K562 (cell line): Measurements from ENCODE around the gene XPO1. TPM values are rescaled to one million over a fixed set of nuclear protein-coding genes. Genes with fewer than 3 reads are reported as not detected.

Experiments
- ATAC-seq: fragments of 200-7000 bp; cut with Tn5 transposase; 3 replicates; pipeline ENCODE4 v1.9.1; 2020; ENCODE audit warnings: moderate library complexity
- BruUV-seq: library from RNA; stranded (reverse); fragments of 400-500 nt; replicated peaks from 2 replicates; lab custom pipeline; 2021; lab: Mats Ljungman, UMichigan
- CTCF ChIA-PET: fragments of 300-600 bp; formaldehyde crosslinking; extraction: SDS; loops from one replicate; lab custom pipeline; 2021; ENCODE audit warnings: low intra/inter-chr PET ratio; lab: Yijun Ruan, JAX
- POLR2A ChIA-PET: fragments of 300-600, 350-650 bp; sonication (Branson Sonifier 250); formaldehyde crosslinking; extraction: SDS; loops from one replicate; lab custom pipeline; 2021; ENCODE audit warnings: antibody characterized with exemption, inconsistent platforms; lab: Yijun Ruan, JAX
- DNase-seq, 4 experiments: peaks; one replicate each; pipeline versions ENCODE4 v3.0.0 to v3.0.0-alpha.2; 2011 to 2018; ENCODE audit warnings: low spot score in 3 of 4, mixed read lengths in 3 of 4; ENCODE audit errors: extremely low read depth in 1 of 4
- FAIRE-seq: peaks from 2 replicates; lab custom pipeline; 2011; peaks lifted over from hg19 to GRCh38; lab: Jason Lieb, UNC
- H2AFZ ChIP-seq: 2 replicates; pipeline ENCODE4 v1.6.0; 2011; ENCODE audit warnings: low read depth, low read length, control low read depth, inconsistent platforms
- H3K27ac ChIP-seq: fragments of 200-600 bp; 3 replicates; pipeline ENCODE4 v1.8.0; 2011; ENCODE audit warnings: low read depth, mild to moderate bottlenecking, control low read depth, inconsistent platforms, low read length, moderate library complexity, mixed read lengths; ENCODE audit errors: extremely low read depth
- H3K27me3 ChIP-seq, 2 experiments: fragments of 300-600 bp in 1 of 2; 2 replicates in 1 of 2; 3 replicates in 1 of 2; pipeline versions ENCODE4 v1.6.0 to v1.8.0; 2011; ENCODE audit warnings: inconsistent platforms in 2 of 2, low read length in 2 of 2, mild to moderate bottlenecking in 1 of 2, mixed read lengths in 1 of 2, moderate library complexity in 1 of 2; ENCODE audit not compliant: control insufficient read depth in 2 of 2, insufficient read depth in 2 of 2
- H3K36me3 ChIP-seq: fragments of 300-600 bp; 3 replicates; pipeline ENCODE4 v1.8.0; 2011; ENCODE audit warnings: mild to moderate bottlenecking, low read length, inconsistent platforms; ENCODE audit not compliant: control insufficient read depth, insufficient read depth
- H3K4me1 ChIP-seq, 2 experiments: fragments of 200-600 bp in 1 of 2; replicated peaks in 1 of 2; 2 replicates in 1 of 2; 3 replicates in 1 of 2; pipeline versions ENCODE4 v1.5.1 to v1.8.0; 2011; ENCODE audit warnings: inconsistent platforms in 2 of 2, low read length in 2 of 2, mild to moderate bottlenecking in 1 of 2, mixed read lengths in 1 of 2, moderate library complexity in 1 of 2; ENCODE audit not compliant: control insufficient read depth in 2 of 2, insufficient read depth in 2 of 2
- H3K4me2 ChIP-seq: 2 replicates; pipeline ENCODE4 v1.6.1; 2011; ENCODE audit warnings: low read length, control low read depth, inconsistent platforms, mixed read lengths; ENCODE audit not compliant: insufficient read depth
- H3K4me3 ChIP-seq: fragments of 200-600 bp; sonication (generic), shearing (Covaris generic); 2 replicates; pipeline ENCODE4 v1.5.1; 2016; ENCODE audit warnings: control low read depth, inconsistent platforms
- H3K79me2 ChIP-seq: fragments of 200-600 bp; 3 replicates; pipeline ENCODE4 v1.8.0; 2011; ENCODE audit warnings: low read length, inconsistent platforms; ENCODE audit not compliant: control insufficient read depth, insufficient read depth
- H3K9ac ChIP-seq, 2 experiments: 2 replicates each; pipeline versions ENCODE4 v1.6.0 to v1.6.1; 2011; ENCODE audit warnings: low read depth in 2 of 2, low read length in 2 of 2, control low read depth in 1 of 2, inconsistent platforms in 1 of 2, mild to moderate bottlenecking in 1 of 2, mixed read lengths in 1 of 2; ENCODE audit not compliant: insufficient read depth in 1 of 2
- H3K9me1 ChIP-seq: one replicate; pipeline ENCODE4 v1.6.0; 2011; ENCODE audit warnings: inconsistent platforms, mild to moderate bottlenecking, low read length, moderate library complexity; ENCODE audit not compliant: control insufficient read depth, insufficient read depth
- H3K9me3 ChIP-seq: replicated peaks from 2 replicates; pipeline ENCODE4 v1.5.1; 2011; ENCODE audit warnings: low read depth, low read length, inconsistent platforms; ENCODE audit not compliant: control insufficient read depth, insufficient read depth
- H4K20me1 ChIP-seq: replicated peaks from 2 replicates; pipeline ENCODE4 v1.6.1; 2011; ENCODE audit warnings: low read length, inconsistent platforms, mixed read lengths; ENCODE audit not compliant: control insufficient read depth, insufficient read depth
- MTA2 ChIP-seq: fragments of 450-650 bp; IDR thresholded peaks from 2 replicates; pipeline ENCODE4 v1.6.1; 2016; ENCODE audit warnings: low read depth
- POLR2AphosphoS5 ChIP-seq: IDR thresholded peaks from 2 replicates; pipeline ENCODE4 v1.6.1; 2011; ENCODE audit warnings: mild to moderate bottlenecking, low read depth, low read length, moderate library complexity; ENCODE audit not compliant: control insufficient read depth, insufficient read depth
- POLR2G ChIP-seq: fragments of 200-400 bp; formaldehyde crosslinking; IDR thresholded peaks from 2 replicates; pipeline ENCODE4 v1.6.1; 2017; ENCODE audit warnings: low read depth, mild to moderate bottlenecking, antibody characterized with exemption, low read length, moderate library complexity
- SMAD3 ChIP-seq: fragments of 450-650 bp; formaldehyde crosslinking; conservative IDR thresholded peaks from 2 replicates; pipeline ENCODE4 v1.4.0; 2020; ENCODE audit warnings: mild to moderate bottlenecking
- WGBS: fragments of 100-300 bp; shearing (Covaris generic); methylation state at CpG from one replicate; pipeline ENCODE4 v1.1.6; 2016; ENCODE audit warnings: low coverage, mixed read lengths; ENCODE audit not compliant: insufficient coverage; ENCODE audit errors: missing lambda C conversion rate; 5-methylcytosine and 5-hydroxymethylcytosine counted together
- in situ Hi-C: fragments of 300-500 bp; cut with MboI; formaldehyde crosslinking; loops from 4 replicates; pipeline ENCODE4 v1.15.0; 2018; ENCODE audit warnings: inconsistent platforms, mixed read lengths
- intact Hi-C: fragments of 100-400 bp; cut with micrococcal nuclease; formaldehyde crosslinking; loops from 2 replicates; pipeline ENCODE4 v1.14.2; 2022
- polyA plus RNA-seq, 8 experiments: library from polyadenylated mRNA; depleted of rRNA in 4 of 8; stranded (reverse) in 5 of 8; unstranded in 3 of 8; fragments of >200 nt; fragmentation: Nextera tagmentation in 2 of 8; fragmentation: Illumina TruSeq in 1 of 8; extraction: Ambion mirVana in 2 of 8; extraction: Trizol in 1 of 8; gene quantifications; 2 replicates each; pipeline versions ENCODE4 v1.2.1 to v1.2.3, GENCODE V29; 2011 to 2014; ENCODE audit warnings: inconsistent platforms in 1 of 8, missing spikeins in 1 of 8
- total RNA-seq, 7 experiments: library from RNA; depleted of rRNA in 6 of 7; stranded (reverse); fragments of >200 nt in 6 of 7; fragmentation: Illumina TruSeq in 2 of 7; extraction: Trizol in 2 of 7; gene quantifications; 2 replicates each; pipeline versions ENCODE4 v1.2.1 to v1.2.3, GENCODE V29; 2011 to 2021; ENCODE audit warnings: low replicate concordance in 1 of 7

XPO1 gene
- total and polyA plus RNA-seq, 9 of the 15 experiments (the other 6 are each of a cell fraction or from before 2014, with no cell fraction given): 86.2 to 307 (median 216) TPM

DNA sequence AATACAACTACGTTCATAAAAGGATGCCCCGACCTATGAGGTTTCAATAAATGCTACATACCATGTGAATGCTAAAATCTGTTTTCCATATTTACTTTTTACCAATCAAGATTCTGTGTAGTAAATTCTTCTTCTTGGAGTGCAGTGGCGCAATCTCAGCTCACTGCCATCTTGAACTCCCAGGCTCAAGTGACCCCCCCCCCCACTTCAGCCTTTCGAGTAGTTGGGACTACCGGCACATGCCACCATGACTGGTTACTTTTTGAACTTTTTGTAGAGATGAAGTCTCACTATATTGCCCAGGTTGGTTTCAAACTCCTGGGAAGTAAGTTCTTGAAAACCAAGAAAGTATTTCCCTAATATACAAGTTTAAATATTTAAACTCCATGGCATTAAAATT, 52.9 kb downstream of the XPO1 start (continued):
- TF ChIP-seq SMAD3: no peak

DNA sequence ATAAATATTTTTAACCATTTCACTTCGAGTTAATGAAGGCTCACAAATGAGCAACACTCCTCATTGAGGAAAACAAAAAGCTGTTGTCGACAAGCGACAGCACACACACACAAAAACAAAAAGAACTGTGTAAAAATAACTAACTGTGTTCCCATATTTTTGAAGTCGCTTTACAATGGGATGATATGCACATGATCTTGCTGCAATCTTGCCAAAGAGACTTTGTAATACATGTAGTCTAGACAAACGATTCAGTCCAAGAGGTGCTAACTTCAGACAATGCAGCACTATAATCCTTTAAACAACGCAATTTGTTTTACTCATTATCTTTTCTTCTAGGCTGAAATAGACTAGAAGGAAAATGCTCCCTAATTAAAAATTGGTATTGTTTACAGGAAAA, 60.1 kb downstream of the XPO1 start:
- TF ChIP-seq POLR2G (0 out of 2 replicates have a peak, but pooled peaks have one; percentile 18), MTA2 (no peak), POLR2AphosphoS5 (peak; percentile 22; the same call in 1 of the 2 replicates)

More for the DNA sequence above, 60.1 kb downstream of the XPO1 start:
- H3K4me1 ChIP-seq: no peaks in the 10 kb centered on the region
- H3K36me3 ChIP-seq: peaks cover 66% of the 10 kb centered on the region
- no peak overlapping the region for H3K4me2 ChIP-seq
- H3K4me3 ChIP-seq: no peak overlapping the region
- in situ Hi-C loops: no loop called here
- peaks cover 7% of the 10 kb centered on the region; the same call in 2 of the 3 replicates for H3K79me2 ChIP-seq
- H3K9me3 ChIP-seq: no peaks in the 10 kb centered on the region
- FAIRE-seq (no peak), ATAC-seq (no peak), DNase-seq (no peak)
- H3K9me1 ChIP-seq: no peaks in the 10 kb centered on the region
- no peaks in the 10 kb centered on the region for H3K27me3 ChIP-seq
- WGBS: 86% methylated on average over 6 of the region's 6 CpGs
- no peak overlapping the region for H3K9ac ChIP-seq
- no peak overlapping the region for H3K27ac ChIP-seq
- intact Hi-C loops: loop anchor here (10.0 kb wide), 1 partner anchor 343 kb away; no protein-coding TSS in a partner anchor
- ChIA-PET POLR2A (no interaction called here), CTCF (no interaction called here)
- no peak overlapping the region for H2AFZ ChIP-seq
- TSS peak; percentile 74 for BruUV-seq
- no peaks in the 10 kb centered on the region; the same call in 1 of the 2 replicates for H4K20me1 ChIP-seq
